Thyroid gland (tissue), 4 donors: ENCODE results near the gene DGKH. TPM values are rescaled to one million over a fixed set of nuclear protein-coding genes. Genes with fewer than 3 reads are reported as not detected.

Source experiments
- DNase-seq, 2 donors: peaks; one replicate each; pipeline ENCODE4 v3.0.0-alpha.2; 2019
- H3K27ac ChIP-seq, 3 donors: fragments of 200-600 bp; sonication (generic); 1 replicate in 2 of 3; 2 replicates in 1 of 3; pipeline ENCODE4 v1.5.1; 2016 to 2019; ENCODE audit warnings: mild to moderate bottlenecking in 1 of 3, moderate library complexity in 1 of 3
- H3K27me3 ChIP-seq: fragments of 200-600 bp; sonication (generic); one replicate; pipeline ENCODE4 v1.5.1; 2019
- H3K36me3 ChIP-seq, 2 donors: fragments of 200-600 bp; sonication (generic); one replicate each; pipeline ENCODE4 v1.5.1; 2016 to 2019
- H3K4me1 ChIP-seq, 2 donors: fragments of 200-600 bp; sonication (generic); one replicate each; pipeline ENCODE4 v1.5.1; 2017 to 2019
- H3K4me3 ChIP-seq, 3 donors: fragments of 200-600 bp; sonication (generic); replicated peaks in 1 of 3; 1 replicate in 2 of 3; 2 replicates in 1 of 3; pipeline ENCODE4 v1.5.1; 2016; ENCODE audit warnings: mild to moderate bottlenecking in 1 of 3
- H3K9me3 ChIP-seq: fragments of 200-600 bp; sonication (generic); one replicate; pipeline ENCODE4 v1.5.1; 2017
- CTCF ChIP-seq, 6 experiments: fragments of 200-600 bp in 3 of 6; fragments of 450-650 bp in 3 of 6; sonication (generic) in 3 of 6; IDR thresholded peaks; one replicate each; pipeline ENCODE4 v1.5.1; 2016 to 2019; ENCODE audit warnings: antibody characterized with exemption in 6 of 6, mild to moderate bottlenecking in 2 of 6, inconsistent platforms in 1 of 6, moderate library complexity in 1 of 6
- POLR2A ChIP-seq, 2 donors: fragments of 450-650 bp; IDR thresholded peaks; one replicate each; pipeline ENCODE4 v1.6.1; 2017; ENCODE audit warnings: antibody characterized with exemption in 2 of 2, mild to moderate bottlenecking in 2 of 2, moderate library complexity in 1 of 2
- WGBS, 2 donors: methylation state at CpG; one replicate each; pipeline ENCODE4 v1.1.5; 2017; 5-methylcytosine and 5-hydroxymethylcytosine counted together
- intact Hi-C: fragments of 100-400 bp; cut with DNase I; formaldehyde crosslinking; loops from one replicate; pipeline ENCODE4 v1.15.1; 2023
- total RNA-seq, 4 donors: library from RNA; depleted of rRNA; stranded (reverse); fragments of >200 nt; gene quantifications; one replicate each; pipeline ENCODE4 v1.2.3, GENCODE V29; 2016

The DGKH gene
- total RNA-seq, 4 donors from 2014 or later: 7.9 to 15.9 (median 12.4) TPM

- intact Hi-C loops: no loop called here
- WGBS, 2 donors: 18 to 21% methylated on average over 7 of the region's 7 CpGs
Measured at GRCh38 chr13:42110410-42111155, 62.1 kb downstream of the DGKH start.

GRCh38 chr13:42112864-42113263, 64.4 kb downstream of the DGKH start:
- Histone ChIP-seq H3K27ac (no peak overlapping the region), H3K27me3 (no peaks in the 10 kb centered on the region), H3K36me3 (no peaks in the 10 kb centered on the region), H3K4me3 (no peak overlapping the region), H3K9me3 (no peaks in the 10 kb centered on the region), H3K4me1 (no peaks in the 10 kb centered on the region)
- 57 to 62% methylated on average over 4 of the region's 4 CpGs for WGBS, 2 donors
- no peak for DNase-seq
- intact Hi-C loops: no loop called here
- no peak for TF ChIP-seq POLR2A (IDR thresholded peaks at IDR 0.05)
- TF ChIP-seq CTCF (IDR thresholded peaks at IDR 0.05): no peak

More at GRCh38 chr13:42110410-42111155, 62.1 kb downstream of the DGKH start:
- TF ChIP-seq CTCF (IDR thresholded peaks at IDR 0.05) (peak; percentile 70 to 86 (median 76)), POLR2A (IDR thresholded peaks at IDR 0.05) (no peak)
- peak in 1 of 2 donors; percentile 5 for DNase-seq
- Histone ChIP-seq H3K27ac (no peak overlapping the region), H3K4me1 (no peaks in the 10 kb centered on the region), H3K36me3 (no peaks in the 10 kb centered on the region), H3K27me3 (no peaks in the 10 kb centered on the region), H3K9me3 (no peaks in the 10 kb centered on the region), H3K4me3 (no peak overlapping the region)

- WGBS, 2 donors: 73 to 77% methylated on average over 5 of the region's 5 CpGs
- no peak for DNase-seq
- Histone ChIP-seq H3K4me3 (no peak overlapping the region), H3K4me1 (no peaks in the 10 kb centered on the region), H3K9me3 (no peaks in the 10 kb centered on the region), H3K36me3 (no peaks in the 10 kb centered on the region), H3K27me3 (no peaks in the 10 kb centered on the region), H3K27ac (no peak overlapping the region)
- intact Hi-C loops: no loop called here
- TF ChIP-seq CTCF (IDR thresholded peaks at IDR 0.05): no peak
- TF ChIP-seq POLR2A (IDR thresholded peaks at IDR 0.05): no peak
Measured at GRCh38 chr13:42113478-42113877, 65.0 kb downstream of the DGKH start.

GRCh38 chr13:42114278-42114677, 65.8 kb downstream of the DGKH start:
- Histone ChIP-seq H3K27me3 (no peaks in the 10 kb centered on the region), H3K36me3 (no peaks in the 10 kb centered on the region), H3K4me3 (no peak overlapping the region), H3K4me1 (no peaks in the 10 kb centered on the region), H3K27ac (no peak overlapping the region), H3K9me3 (no peaks in the 10 kb centered on the region)
- 59 to 71% methylated on average over 4 of the region's 4 CpGs for WGBS, 2 donors
- peak in 1 of 2 donors; percentile 30 for DNase-seq
- TF ChIP-seq POLR2A (IDR thresholded peaks at IDR 0.05) (no peak), CTCF (IDR thresholded peaks at IDR 0.05) (no peak)
- intact Hi-C loops: no loop called here

GRCh38 chr13:42114912-42115311, 66.5 kb downstream of the DGKH start:
- 75 to 77% methylated on average over 4 of the region's 4 CpGs for WGBS, 2 donors
- no peak overlapping the region for H3K27ac ChIP-seq
- H3K4me3 ChIP-seq: no peak overlapping the region
- TF ChIP-seq POLR2A (IDR thresholded peaks at IDR 0.05): no peak
- no peak for TF ChIP-seq CTCF (IDR thresholded peaks at IDR 0.05)
- H3K4me1 ChIP-seq: peaks cover 0 to 2% of the 10 kb centered on the region in 2 donors
- DNase-seq: no peak
- intact Hi-C loops: no loop called here
- no peaks in the 10 kb centered on the region for H3K27me3 ChIP-seq
- no peaks in the 10 kb centered on the region for H3K36me3 ChIP-seq
- no peaks in the 10 kb centered on the region for H3K9me3 ChIP-seq
